ENCODE results near the gene RAF1. TPM values are rescaled to one million over a fixed set of nuclear protein-coding genes. Genes with fewer than 3 reads are reported as not detected.
A peak's percentile ranks its signal among the peaks of the same experiment; 100 is the strongest.

Gene RAF1
- 100 to 1,000 TPM; 127 to 139 TPM for total RNA-seq
- polyA plus RNA-seq (2013, experiment 1 of 2): 74.4 TPM
- polyA plus RNA-seq (2013, experiment 2 of 2): 101 TPM
- 160 to 285 (median 213) reads per million in 172 experiments for total RNA-seq

DNA sequence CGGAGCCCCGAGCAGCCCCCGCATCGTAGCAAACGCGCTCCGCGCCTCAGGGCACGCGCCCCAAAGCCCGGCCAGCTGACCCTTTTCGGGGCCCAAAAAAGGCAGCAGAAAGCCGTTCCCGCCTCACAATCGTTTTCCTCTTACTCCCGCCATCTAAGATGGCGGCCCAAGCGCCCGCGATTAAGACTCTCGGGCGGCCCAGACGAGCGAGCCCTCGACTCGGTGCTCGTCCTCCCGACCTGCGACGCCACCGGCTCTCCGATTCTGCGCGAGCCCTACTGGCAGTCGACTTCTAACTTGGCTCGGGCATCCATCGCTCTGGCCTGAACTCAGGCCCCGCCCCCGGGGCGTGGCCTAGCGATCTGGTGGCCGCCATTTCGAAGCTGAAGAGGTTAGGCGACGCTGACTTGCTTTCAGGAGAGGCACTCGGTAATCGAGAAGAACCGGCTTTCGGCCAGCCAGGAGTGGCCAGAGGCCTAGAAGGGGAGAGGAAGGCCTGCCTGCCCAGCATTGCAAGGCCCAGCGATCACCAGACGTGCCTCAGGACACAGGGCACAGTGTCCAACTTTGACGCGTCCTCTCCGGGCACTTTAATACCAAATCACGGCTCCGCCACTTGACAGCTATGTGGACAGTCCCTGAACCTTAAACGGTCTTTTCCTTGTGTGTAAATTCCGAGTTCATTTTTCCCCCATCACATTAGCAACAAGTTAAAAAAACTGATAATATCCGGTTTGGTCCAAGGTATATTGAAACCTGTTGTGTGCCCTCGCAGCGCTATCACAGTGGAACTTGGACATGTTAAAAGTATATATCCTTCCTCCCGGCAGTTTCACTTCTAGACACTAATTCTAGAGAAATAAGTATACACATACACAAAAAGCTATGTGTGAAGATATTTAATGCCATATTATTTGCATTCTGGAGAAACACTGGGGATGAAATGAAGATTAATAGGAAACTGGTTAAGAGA, at the start of gene RAF1:
TSS of gene RAF1 (minus strand) at position 182 of the 973 bp plus-strand sequence. CDS start 45,396 bp downstream, outside the sequence.
- peak within 1 kb of the TSS; percentile 94 for H3K27ac Mint-ChIP-seq
- TF ChIP-seq, protein P1, sequence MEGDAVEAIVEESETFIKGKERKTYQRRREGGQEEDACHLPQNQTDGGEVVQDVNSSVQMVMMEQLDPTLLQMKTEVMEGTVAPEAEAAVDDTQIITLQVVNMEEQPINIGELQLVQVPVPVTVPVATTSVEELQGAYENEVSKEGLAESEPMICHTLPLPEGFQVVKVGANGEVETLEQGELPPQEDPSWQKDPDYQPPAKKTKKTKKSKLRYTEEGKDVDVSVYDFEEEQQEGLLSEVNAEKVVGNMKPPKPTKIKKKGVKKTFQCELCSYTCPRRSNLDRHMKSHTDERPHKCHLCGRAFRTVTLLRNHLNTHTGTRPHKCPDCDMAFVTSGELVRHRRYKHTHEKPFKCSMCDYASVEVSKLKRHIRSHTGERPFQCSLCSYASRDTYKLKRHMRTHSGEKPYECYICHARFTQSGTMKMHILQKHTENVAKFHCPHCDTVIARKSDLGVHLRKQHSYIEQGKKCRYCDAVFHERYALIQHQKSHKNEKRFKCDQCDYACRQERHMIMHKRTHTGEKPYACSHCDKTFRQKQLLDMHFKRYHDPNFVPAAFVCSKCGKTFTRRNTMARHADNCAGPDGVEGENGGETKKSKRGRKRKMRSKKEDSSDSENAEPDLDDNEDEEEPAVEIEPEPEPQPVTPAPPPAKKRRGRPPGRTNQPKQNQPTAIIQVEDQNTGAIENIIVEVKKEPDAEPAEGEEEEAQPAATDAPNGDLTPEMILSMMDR (IDR thresholded peaks at IDR 0.05): no peak
- H3K9me3 ChIP-seq (ENCODE audit: control insufficient read depth in 1 of 2, insufficient read depth in 1 of 2, low read length in 2 of 2): no peaks in the 10 kb centered on the region
- H3K4me3 ChIP-seq (ENCODE audit: low read length): peak within 1 kb of the TSS; percentile 83
- H3K27ac ChIP-seq (ENCODE audit: low read depth in 1 of 2, low read length in 2 of 2): peak within 1 kb of the TSS; percentile 94 to 99
- H3K4me3 Mint-ChIP-seq: peak within 1 kb of the TSS; percentile 100
- ATAC-seq (ENCODE audit: poor library complexity) (peak; percentile 92), DNase-seq (peak; percentile 96 to 99 (median 97))
- H3K36me3 ChIP-seq (ENCODE audit: insufficient read depth, low read length): no peaks in the 10 kb centered on the region
- no peaks in the 10 kb centered on the region for H3K27me3 Mint-ChIP-seq
- H3K9me3 Mint-ChIP-seq: peaks cover 3% of the 10 kb centered on the region
- H3K4me1 Mint-ChIP-seq (ENCODE audit: low read depth): peaks cover 44% of the 10 kb centered on the region
- CTCF ChIA-PET: interaction anchor here (1.2 to 1.6 kb wide), 4 partner anchors 20 to 184 kb away, joined by 3 to 4 read pairs (median 4); partner anchors contain the start of gene RPL32
- H3K4me1 ChIP-seq (ENCODE audit: insufficient read depth, low read length): peaks cover 32% of the 10 kb centered on the region
- H3K36me3 Mint-ChIP-seq (ENCODE audit: low read depth): peaks cover 25% of the 10 kb centered on the region
- no peaks in the 10 kb centered on the region for H3K27me3 ChIP-seq (ENCODE audit: control insufficient read depth in 1 of 2, insufficient read depth in 2 of 2, low read length in 2 of 2)
- POLR2A ChIA-PET: interaction anchor here (0.6 to 3.1 kb wide), 38 partner anchors 10 to 1989 kb away, joined by 3 to 22 read pairs (median 3); partner anchors contain the start of genes CAND2, CCDC174, LSM3 and MKRN2
- intact Hi-C loops (cut with DNase I, micrococcal nuclease): loop anchor here (1.0 to 10.0 kb wide), 8 partner anchors 37 to 1389 kb away; partner anchors contain the start of genes MKRN2 (in 2 of the 2) and ATG7 (in 1 of the 2)

DNA sequence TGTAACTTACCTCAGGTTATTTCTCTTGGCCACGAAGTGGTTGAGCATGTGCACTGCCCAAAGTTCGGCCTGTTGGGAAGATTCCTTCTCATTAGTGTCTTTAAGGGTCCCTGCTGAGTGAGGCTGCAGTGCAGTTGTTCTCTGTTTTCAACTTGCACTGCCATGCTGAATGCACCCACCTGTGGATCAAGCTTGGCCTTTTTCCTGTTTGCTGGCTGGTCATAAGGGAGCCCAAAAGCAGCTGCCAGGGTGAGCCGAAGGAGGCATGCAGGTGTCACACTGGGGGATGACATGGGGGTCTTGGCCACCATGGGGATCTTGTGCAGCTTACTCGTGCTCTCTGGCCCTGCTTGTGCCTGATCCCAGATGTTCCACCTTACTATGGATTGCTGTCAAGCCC, 46.1 kb upstream of the RAF1 start:
- Histone ChIP-seq H3K9me3 (ENCODE audit: control insufficient read depth in 1 of 2, insufficient read depth in 1 of 2, low read length in 2 of 2) (no peaks in the 10 kb centered on the region), H3K27ac (ENCODE audit: low read depth in 1 of 2, low read length in 2 of 2) (no peak overlapping the region), H3K4me1 (ENCODE audit: insufficient read depth, low read length) (no peaks in the 10 kb centered on the region), H3K27me3 (ENCODE audit: control insufficient read depth in 1 of 2, insufficient read depth in 2 of 2, low read length in 2 of 2) (no peaks in the 10 kb centered on the region), H3K4me3 (ENCODE audit: low read length) (no peak overlapping the region), H3K36me3 (ENCODE audit: insufficient read depth, low read length) (no peaks in the 10 kb centered on the region)
- POLR2A ChIA-PET: interaction anchor here (0.7 kb wide), 1 partner anchor 45 kb away, joined by 3 read pairs; no protein-coding TSS in a partner anchor
- Mint-ChIP-seq H3K36me3 (ENCODE audit: low read depth) (no peaks in the 10 kb centered on the region), H3K4me3 (no peak overlapping the region), H3K4me1 (ENCODE audit: low read depth) (no peaks in the 10 kb centered on the region), H3K27me3 (no peaks in the 10 kb centered on the region), H3K27ac (no peak overlapping the region), H3K9me3 (no peaks in the 10 kb centered on the region)
- intact Hi-C loops (cut with DNase I, micrococcal nuclease): no loop called here
- TF ChIP-seq, protein P1 (IDR thresholded peaks at IDR 0.05): no peak
- DNase-seq (no peak), ATAC-seq (ENCODE audit: poor library complexity) (no peak)
- CTCF ChIA-PET: no interaction called here

- Histone ChIP-seq H3K4me1 (ENCODE audit: insufficient read depth, low read length) (no peaks in the 10 kb centered on the region), H3K27me3 (ENCODE audit: control insufficient read depth in 1 of 2, insufficient read depth in 2 of 2, low read length in 2 of 2) (no peaks in the 10 kb centered on the region), H3K9me3 (ENCODE audit: control insufficient read depth in 1 of 2, insufficient read depth in 1 of 2, low read length in 2 of 2) (no peaks in the 10 kb centered on the region), H3K36me3 (ENCODE audit: insufficient read depth, low read length) (no peaks in the 10 kb centered on the region), H3K4me3 (ENCODE audit: low read length) (no peak overlapping the region), H3K27ac (ENCODE audit: low read depth in 1 of 2, low read length in 2 of 2) (no peak overlapping the region)
- Mint-ChIP-seq H3K27ac (no peak overlapping the region), H3K36me3 (ENCODE audit: low read depth) (no peaks in the 10 kb centered on the region), H3K4me3 (no peak overlapping the region), H3K4me1 (ENCODE audit: low read depth) (no peaks in the 10 kb centered on the region), H3K27me3 (no peaks in the 10 kb centered on the region), H3K9me3 (no peaks in the 10 kb centered on the region)
- ATAC-seq (ENCODE audit: poor library complexity) (no peak), DNase-seq (no peak)
- ChIA-PET POLR2A (no interaction called here), CTCF (interaction anchor here (0.8 kb wide), 1 partner anchor 10 kb away, joined by 3 read pairs; no protein-coding TSS in a partner anchor)
- TF ChIP-seq, protein P1 (IDR thresholded peaks at IDR 0.05): no peak
- intact Hi-C loops (cut with DNase I, micrococcal nuclease): loop anchor here (5.0 kb wide), 1 partner anchor 183 kb away; no protein-coding TSS in a partner anchor
Observed at GRCh38 chr3:12709334-12709733, 45.4 kb upstream of the RAF1 start.

All from CD4-positive, alpha-beta T cell (primary cell).